GM19468 (cell line): ENCODE measurements around the gene MRPL19.

Source experiments
- ATAC-seq: cut with Tn5 transposase; IDR thresholded peaks from one replicate; pipeline ENCODE4 v1.9.1; 2021; ENCODE audit warnings: mild to moderate bottlenecking, moderate library complexity, moderate number of reproducible peaks; ENCODE audit not compliant: unreplicated experiment; ENCODE audit errors: extremely low read depth

Gene MRPL19

GRCh38 chr2:75614162-75614651, 32.4 kb upstream of the MRPL19 start:
- no peak for ATAC-seq

GRCh38 chr2:75616406-75616805, 30.2 kb upstream of the MRPL19 start:
- no peak for ATAC-seq

- no peak for ATAC-seq
These were observed 29.6 kb upstream of the MRPL19 start for GRCh38 chr2:75616933-75617332.

- no peak for ATAC-seq
These were observed 26.4 kb upstream of the MRPL19 start for GRCh38 chr2:75619956-75620740.

GRCh38 chr2:75621228-75621627, 25.4 kb upstream of the MRPL19 start:
- no peak for ATAC-seq

- no peak for ATAC-seq
These were observed 24.1 kb upstream of the MRPL19 start for GRCh38 chr2:75622500-75622899.

- ATAC-seq: no peak
These were observed 23.7 kb upstream of the MRPL19 start for GRCh38 chr2:75622929-75623328.

- ATAC-seq: peak; percentile 65
These were observed 18.6 kb upstream of the MRPL19 start for GRCh38 chr2:75627902-75628504.

- ATAC-seq: no peak
These were observed 14.4 kb upstream of the MRPL19 start for GRCh38 chr2:75632091-75632701.

GRCh38 chr2:75632813-75633212, 13.8 kb upstream of the MRPL19 start:
- ATAC-seq: no peak

- ATAC-seq: no peak
These were observed 13.0 kb upstream of the MRPL19 start for GRCh38 chr2:75633620-75634019.

- ATAC-seq: no peak
These were observed 11.6 kb upstream of the MRPL19 start for GRCh38 chr2:75634945-75635344.

- ATAC-seq: no peak
These were observed 9.0 kb upstream of the MRPL19 start for GRCh38 chr2:75637568-75637967.

- peak; percentile 75 for ATAC-seq
These were observed 5.9 kb upstream of the MRPL19 start for GRCh38 chr2:75640621-75641121.

- ATAC-seq: no peak
These were observed 5.0 kb upstream of the MRPL19 start for GRCh38 chr2:75641587-75641986.

GRCh38 chr2:75643980-75644379, 2.6 kb upstream of the MRPL19 start:
- no peak for ATAC-seq

- no peak for ATAC-seq
These were observed 940 bp upstream of the MRPL19 start for GRCh38 chr2:75645643-75646042.

- ATAC-seq: no peak
These were observed 447 bp upstream of the MRPL19 start for GRCh38 chr2:75646090-75646582.

GRCh38 chr2:75647771-75648170, 1.2 kb downstream of the MRPL19 start:
- ATAC-seq: no peak

GRCh38 chr2:75654012-75654411, 7.4 kb downstream of the MRPL19 start:
- no peak for ATAC-seq

- no peak for ATAC-seq
These were observed 9.3 kb downstream of the MRPL19 start for GRCh38 chr2:75655861-75656260.
